Mammary epithelial cell (primary cell): ENCODE results near the gene PANK2.

Experiments used
- EZH2 ChIP-seq: IDR thresholded peaks from 2 replicates; pipeline ENCODE4 v1.6.1; 2012; ENCODE audit warnings: low read length, inconsistent platforms, borderline replicate concordance
- TF ChIP-seq, protein P1 (sequence below), 2 donors: IDR thresholded peaks in 1 of 2; conservative IDR thresholded peaks in 1 of 2; 2 replicates each; pipeline ENCODE4 v1.5.1; 2011 to 2012; ENCODE audit warnings: inconsistent platforms in 2 of 2, low read length in 2 of 2, mild to moderate bottlenecking in 2 of 2, control low read depth in 1 of 2, low read depth in 1 of 2; ENCODE audit not compliant: insufficient read depth in 1 of 2; ENCODE audit errors: extremely low read depth in 1 of 2

DNA sequence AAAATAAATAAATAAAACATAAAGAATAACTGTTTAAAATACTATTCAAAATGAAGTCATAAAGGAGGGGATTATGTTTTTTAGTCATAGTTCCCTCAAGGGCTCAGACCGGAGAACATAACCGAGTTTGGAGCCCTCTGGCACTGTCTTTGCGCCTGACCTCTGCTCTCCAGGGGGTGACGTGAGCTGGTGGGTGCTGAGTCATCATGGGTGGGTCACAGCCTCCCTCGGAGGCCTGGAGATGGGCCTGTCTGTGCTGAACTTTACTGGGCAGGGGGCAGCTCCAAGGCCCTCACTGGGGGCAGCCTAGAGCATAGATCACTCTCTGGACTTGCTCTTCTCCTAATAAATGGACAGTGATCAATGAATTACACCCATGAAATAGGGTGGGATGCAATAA is 45.7 kb upstream of the PANK2 start:
- TF ChIP-seq, protein P1, sequence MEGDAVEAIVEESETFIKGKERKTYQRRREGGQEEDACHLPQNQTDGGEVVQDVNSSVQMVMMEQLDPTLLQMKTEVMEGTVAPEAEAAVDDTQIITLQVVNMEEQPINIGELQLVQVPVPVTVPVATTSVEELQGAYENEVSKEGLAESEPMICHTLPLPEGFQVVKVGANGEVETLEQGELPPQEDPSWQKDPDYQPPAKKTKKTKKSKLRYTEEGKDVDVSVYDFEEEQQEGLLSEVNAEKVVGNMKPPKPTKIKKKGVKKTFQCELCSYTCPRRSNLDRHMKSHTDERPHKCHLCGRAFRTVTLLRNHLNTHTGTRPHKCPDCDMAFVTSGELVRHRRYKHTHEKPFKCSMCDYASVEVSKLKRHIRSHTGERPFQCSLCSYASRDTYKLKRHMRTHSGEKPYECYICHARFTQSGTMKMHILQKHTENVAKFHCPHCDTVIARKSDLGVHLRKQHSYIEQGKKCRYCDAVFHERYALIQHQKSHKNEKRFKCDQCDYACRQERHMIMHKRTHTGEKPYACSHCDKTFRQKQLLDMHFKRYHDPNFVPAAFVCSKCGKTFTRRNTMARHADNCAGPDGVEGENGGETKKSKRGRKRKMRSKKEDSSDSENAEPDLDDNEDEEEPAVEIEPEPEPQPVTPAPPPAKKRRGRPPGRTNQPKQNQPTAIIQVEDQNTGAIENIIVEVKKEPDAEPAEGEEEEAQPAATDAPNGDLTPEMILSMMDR (conservative IDR thresholded peaks at IDR 0.05 in 1 of 2, IDR thresholded peaks at IDR 0.05 in 1 of 2; ENCODE audit: extremely low read depth in 1 of 2, insufficient read depth in 1 of 2, low read depth in 1 of 2, low read length in 2 of 2), result no peak
- TF ChIP-seq EZH2, result no peak
